Astrocyte (in vitro differentiated cells and primary cell): ENCODE results near the gene EXOSC7. TPM values are rescaled to one million over a fixed set of nuclear protein-coding genes. Genes with fewer than 3 reads are reported as not detected.

Experiments
- DNase-seq: peaks from one replicate; pipeline ENCODE4 v3.0.0-alpha.2; 2010; ENCODE audit warnings: low read depth
- FAIRE-seq: peaks from 2 replicates; lab custom pipeline; 2011; peaks lifted over from hg19 to GRCh38; lab: Jason Lieb, UNC
- H2AFZ ChIP-seq: 2 replicates; pipeline ENCODE4 v1.6.0; 2012; ENCODE audit warnings: low read depth, low read length, inconsistent platforms
- H3K27ac ChIP-seq: 2 replicates; pipeline ENCODE4 v1.5.1; 2011; ENCODE audit warnings: low read depth, low read length, inconsistent platforms
- H3K27me3 ChIP-seq: 2 replicates; pipeline ENCODE4 v1.6.0; 2011; ENCODE audit warnings: low read length, inconsistent platforms; ENCODE audit not compliant: insufficient read depth
- H3K36me3 ChIP-seq: 2 replicates; pipeline ENCODE4 v1.5.1; 2011; ENCODE audit warnings: low read length, inconsistent platforms; ENCODE audit not compliant: insufficient read depth
- H3K4me1 ChIP-seq: 2 replicates; pipeline ENCODE4 v1.5.1; 2011; ENCODE audit warnings: low read length, inconsistent platforms; ENCODE audit not compliant: insufficient read depth
- H3K4me2 ChIP-seq: 2 replicates; pipeline ENCODE4 v1.6.0; 2012; ENCODE audit warnings: low read length, inconsistent platforms
- H3K4me3 ChIP-seq: 2 replicates; pipeline ENCODE4 v1.5.1; 2011; ENCODE audit warnings: low read depth, mild to moderate bottlenecking, low read length, inconsistent platforms; ENCODE audit not compliant: insufficient read depth
- H3K79me2 ChIP-seq: 2 replicates; pipeline ENCODE4 v1.6.0; 2012; ENCODE audit warnings: mild to moderate bottlenecking, low read length, inconsistent platforms; ENCODE audit not compliant: insufficient read depth
- H3K9ac ChIP-seq: 2 replicates; pipeline ENCODE4 v1.6.0; 2012; ENCODE audit warnings: mild to moderate bottlenecking, low read length, inconsistent platforms
- H3K9me3 ChIP-seq: 2 replicates; pipeline ENCODE4 v1.5.1; 2012; ENCODE audit warnings: low read depth, mild to moderate bottlenecking, low read length, inconsistent platforms; ENCODE audit not compliant: insufficient read depth
- H4K20me1 ChIP-seq: 2 replicates; pipeline ENCODE4 v1.6.0; 2012; ENCODE audit warnings: low read length, inconsistent platforms; ENCODE audit not compliant: insufficient read depth
- H3K27ac Mint-ChIP-seq: one replicate; pipeline ENCODE4 v1.8.0; 2021; ENCODE audit warnings: mild to moderate bottlenecking, mixed read lengths; ENCODE audit not compliant: unreplicated experiment
- H3K27me3 Mint-ChIP-seq: one replicate; pipeline ENCODE4 v1.8.0; 2021; ENCODE audit warnings: low read depth, mixed read lengths; ENCODE audit not compliant: unreplicated experiment
- H3K36me3 Mint-ChIP-seq: one replicate; pipeline ENCODE4 v1.8.0; 2021; ENCODE audit warnings: low read depth, mixed read lengths; ENCODE audit not compliant: unreplicated experiment
- H3K4me1 Mint-ChIP-seq: one replicate; pipeline ENCODE4 v1.8.0; 2021; ENCODE audit warnings: low read depth, mixed read lengths; ENCODE audit not compliant: unreplicated experiment
- H3K4me3 Mint-ChIP-seq: one replicate; pipeline ENCODE4 v1.8.0; 2021; ENCODE audit warnings: mild to moderate bottlenecking, moderate library complexity, mixed read lengths; ENCODE audit not compliant: unreplicated experiment
- H3K9me3 Mint-ChIP-seq: one replicate; pipeline ENCODE4 v1.8.0; 2021; ENCODE audit warnings: mild to moderate bottlenecking, mixed read lengths; ENCODE audit not compliant: unreplicated experiment
- EZH2 ChIP-seq: IDR thresholded peaks from 2 replicates; pipeline ENCODE4 v1.6.1; 2012; ENCODE audit warnings: mild to moderate bottlenecking, low read length, inconsistent platforms; ENCODE audit not compliant: insufficient read depth
- total RNA-seq: library from RNA; stranded (reverse); gene quantifications from 2 replicates; pipeline ENCODE4 v1.2.1, GENCODE V29; 2021
- TF ChIP-seq, protein P1 (sequence below): IDR thresholded peaks from 2 replicates; pipeline ENCODE4 v1.5.1; 2011; ENCODE audit warnings: low read depth, mild to moderate bottlenecking, inconsistent platforms, low read length, moderate library complexity; ENCODE audit not compliant: insufficient read depth

Gene EXOSC7
- total RNA-seq, 1 donor from 2014 or later, result 38.6 TPM

DNA sequence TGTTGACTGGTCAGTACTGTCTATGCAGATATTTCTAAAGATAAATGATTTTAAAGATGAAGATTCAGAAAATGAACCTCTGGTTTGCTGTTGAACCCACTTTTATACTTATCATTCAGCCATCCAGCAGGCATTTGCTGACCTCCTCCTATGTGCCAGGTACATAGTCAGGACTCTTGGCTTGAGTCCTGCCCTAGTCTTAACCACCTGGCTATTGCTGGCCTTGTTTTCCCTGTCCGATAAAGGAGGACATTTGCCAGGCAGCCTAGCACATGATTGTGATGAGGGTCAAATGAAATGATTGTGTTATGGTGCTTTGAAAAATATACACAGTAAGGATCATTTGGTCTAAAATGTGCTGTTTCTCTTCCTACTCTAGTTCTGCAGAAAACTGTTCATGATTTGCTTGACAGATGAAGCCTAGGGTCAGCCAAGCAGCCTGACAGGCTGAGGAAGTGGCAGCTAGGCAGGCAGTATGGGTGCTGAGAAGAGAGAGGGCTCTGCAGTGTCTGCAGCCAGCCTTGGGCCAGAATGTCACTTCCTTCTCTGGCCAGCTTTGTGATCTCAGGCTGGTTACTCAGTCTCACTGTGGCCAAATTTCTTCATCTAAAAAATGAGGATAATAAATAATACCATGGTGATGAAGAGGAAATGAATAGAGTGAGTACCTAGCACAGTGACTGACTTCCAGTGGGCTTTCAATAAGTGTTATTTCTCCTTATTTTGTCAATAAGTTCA lies 13.8 kb downstream of the EXOSC7 start:
- peaks cover 26% of the 10 kb centered on the region for H3K36me3 Mint-ChIP-seq
- no peaks in the 10 kb centered on the region for H3K9me3 Mint-ChIP-seq
- no peak overlapping the region for H3K4me3 Mint-ChIP-seq
- Histone ChIP-seq H3K27ac (no peak overlapping the region), H3K4me1 (peaks cover 17% of the 10 kb centered on the region), H2AFZ (no peak overlapping the region), H3K36me3 (peaks cover 7% of the 10 kb centered on the region), H3K27me3 (no peaks in the 10 kb centered on the region), H3K4me3 (no peak overlapping the region), H3K4me2 (no peak overlapping the region), H4K20me1 (peaks cover 73% of the 10 kb centered on the region), H3K9ac (no peak overlapping the region), H3K79me2 (peaks cover 31% of the 10 kb centered on the region), H3K9me3 (no peaks in the 10 kb centered on the region)
- TF ChIP-seq, protein P1, sequence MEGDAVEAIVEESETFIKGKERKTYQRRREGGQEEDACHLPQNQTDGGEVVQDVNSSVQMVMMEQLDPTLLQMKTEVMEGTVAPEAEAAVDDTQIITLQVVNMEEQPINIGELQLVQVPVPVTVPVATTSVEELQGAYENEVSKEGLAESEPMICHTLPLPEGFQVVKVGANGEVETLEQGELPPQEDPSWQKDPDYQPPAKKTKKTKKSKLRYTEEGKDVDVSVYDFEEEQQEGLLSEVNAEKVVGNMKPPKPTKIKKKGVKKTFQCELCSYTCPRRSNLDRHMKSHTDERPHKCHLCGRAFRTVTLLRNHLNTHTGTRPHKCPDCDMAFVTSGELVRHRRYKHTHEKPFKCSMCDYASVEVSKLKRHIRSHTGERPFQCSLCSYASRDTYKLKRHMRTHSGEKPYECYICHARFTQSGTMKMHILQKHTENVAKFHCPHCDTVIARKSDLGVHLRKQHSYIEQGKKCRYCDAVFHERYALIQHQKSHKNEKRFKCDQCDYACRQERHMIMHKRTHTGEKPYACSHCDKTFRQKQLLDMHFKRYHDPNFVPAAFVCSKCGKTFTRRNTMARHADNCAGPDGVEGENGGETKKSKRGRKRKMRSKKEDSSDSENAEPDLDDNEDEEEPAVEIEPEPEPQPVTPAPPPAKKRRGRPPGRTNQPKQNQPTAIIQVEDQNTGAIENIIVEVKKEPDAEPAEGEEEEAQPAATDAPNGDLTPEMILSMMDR, result no peak
- no peak for TF ChIP-seq EZH2
- H3K4me1 Mint-ChIP-seq, result peaks cover 46% of the 10 kb centered on the region
- H3K27me3 Mint-ChIP-seq, result no peaks in the 10 kb centered on the region
- FAIRE-seq, result no peak
- no peak overlapping the region for H3K27ac Mint-ChIP-seq
- no peak for DNase-seq

DNA sequence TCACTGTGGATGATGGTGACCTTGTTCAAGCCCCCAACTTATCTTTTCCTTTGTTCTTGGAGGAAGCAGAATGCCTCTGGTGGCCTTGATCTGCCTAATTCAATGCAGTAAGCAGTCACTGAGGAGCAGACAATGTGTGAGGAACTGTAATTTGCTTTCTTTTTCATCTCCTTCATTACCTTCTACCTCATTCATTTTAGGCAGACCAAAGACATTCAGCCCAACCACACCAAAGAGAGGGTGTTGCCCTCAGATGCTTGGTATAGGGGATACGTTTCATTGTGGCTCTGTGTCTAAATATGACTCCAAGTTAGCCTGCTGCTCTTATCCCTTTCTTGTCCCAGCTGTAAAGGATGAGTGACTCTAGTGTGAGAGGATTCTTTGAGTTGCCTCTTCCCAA lies 15.3 kb downstream of the EXOSC7 start:
- H3K9ac ChIP-seq, result no peak overlapping the region
- no peaks in the 10 kb centered on the region for H3K9me3 ChIP-seq
- Mint-ChIP-seq H3K36me3 (peaks cover 22% of the 10 kb centered on the region), H3K27ac (no peak overlapping the region), H3K9me3 (no peaks in the 10 kb centered on the region), H3K27me3 (no peaks in the 10 kb centered on the region), H3K4me1 (peaks cover 50% of the 10 kb centered on the region), H3K4me3 (no peak overlapping the region)
- TF ChIP-seq, protein P1, result no peak
- TF ChIP-seq EZH2, result no peak
- H2AFZ ChIP-seq, result no peak overlapping the region
- no peaks in the 10 kb centered on the region for H3K27me3 ChIP-seq
- H3K27ac ChIP-seq, result no peak overlapping the region
- no peak overlapping the region for H3K4me3 ChIP-seq
- H3K4me2 ChIP-seq, result no peak overlapping the region
- H3K36me3 ChIP-seq, result peaks cover 7% of the 10 kb centered on the region
- peaks cover 31% of the 10 kb centered on the region for H3K79me2 ChIP-seq
- no peak for FAIRE-seq
- no peak for DNase-seq
- peaks cover 25% of the 10 kb centered on the region for H3K4me1 ChIP-seq
- H4K20me1 ChIP-seq, result peaks cover 82% of the 10 kb centered on the region
